CD4-positive, alpha-beta T cell treated with Interleukin-4 for 4 hours (primary cell): ENCODE results near the gene DOCK1.

Experiments used
- DNase-seq: peaks from one replicate; pipeline ENCODE4 v3.0.0-alpha.2; 2020

DOCK1 gene

DNA sequence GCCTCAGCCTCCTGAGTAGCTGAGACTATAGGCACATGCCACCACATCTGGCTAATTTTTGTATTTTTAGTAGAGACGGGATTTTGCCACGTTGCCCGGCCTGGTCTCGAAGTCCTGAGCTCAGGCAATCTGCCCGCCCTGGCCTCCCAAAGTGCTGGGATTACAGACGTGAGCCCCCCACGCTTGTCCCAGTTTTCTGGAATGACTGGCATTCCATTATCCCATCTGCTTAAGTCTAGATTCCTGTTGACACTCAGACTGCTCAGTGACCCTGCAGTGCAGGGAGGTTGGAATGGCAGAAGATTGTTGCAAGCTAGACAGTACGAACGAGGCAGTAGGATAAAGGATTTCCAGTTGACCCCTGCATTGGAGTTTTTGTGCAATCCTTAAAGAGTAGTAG lies 508.8 kb downstream of the DOCK1 start:
- DNase-seq, result no peak

DNA sequence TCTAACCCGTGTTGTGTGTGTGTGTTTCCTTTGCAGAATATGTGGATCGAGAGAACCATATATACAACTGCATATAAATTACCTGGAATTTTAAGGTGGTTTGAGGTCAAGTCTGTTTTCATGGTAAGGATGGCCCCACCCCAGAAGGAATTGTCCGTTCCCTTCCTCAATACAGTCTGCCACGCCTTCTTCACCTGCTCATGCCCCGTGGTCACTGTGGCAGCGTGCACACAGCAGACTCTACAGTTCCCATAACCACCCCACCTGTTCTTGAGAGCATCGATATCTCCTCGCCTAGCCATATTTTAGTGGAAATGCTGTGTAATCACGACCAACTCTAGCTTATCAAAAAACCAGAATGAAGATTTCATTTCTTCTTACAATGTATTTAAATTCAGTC lies 509.9 kb downstream of the DOCK1 start:
- DNase-seq, result no peak

DNA sequence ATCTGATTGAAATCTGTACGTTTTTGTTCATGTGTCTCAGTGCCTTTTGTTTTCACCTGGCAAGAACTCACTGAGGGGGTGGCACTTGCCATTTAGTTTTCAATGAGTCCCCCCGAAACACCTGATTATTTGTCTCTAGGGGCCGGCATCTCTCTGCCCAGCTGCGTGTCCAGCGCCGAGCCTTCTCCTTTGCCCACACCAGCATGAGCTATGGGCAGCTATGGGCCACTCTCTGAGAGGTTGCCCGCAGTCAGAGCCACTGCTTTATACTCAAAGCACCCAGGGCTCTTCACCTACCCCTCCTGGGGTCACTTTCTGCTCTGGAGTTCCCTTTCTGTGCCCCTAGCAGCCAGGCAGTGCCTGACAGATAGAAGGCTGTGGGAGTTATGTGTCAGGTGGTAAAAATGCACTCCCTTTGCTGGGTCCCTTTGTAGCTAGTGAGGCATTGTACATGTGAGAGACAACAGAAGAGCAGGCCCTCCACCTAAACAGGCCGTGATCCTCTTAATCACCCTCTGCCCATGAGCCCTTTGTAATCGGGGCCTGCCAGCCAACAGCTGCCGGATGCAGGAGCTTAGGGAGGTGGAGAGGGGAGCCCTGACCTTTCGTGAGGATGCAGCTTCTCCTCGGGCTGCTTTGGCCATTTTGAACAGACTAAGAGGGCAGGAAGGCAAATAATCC lies 510.8 kb downstream of the DOCK1 start:
- no peak for DNase-seq

DNA sequence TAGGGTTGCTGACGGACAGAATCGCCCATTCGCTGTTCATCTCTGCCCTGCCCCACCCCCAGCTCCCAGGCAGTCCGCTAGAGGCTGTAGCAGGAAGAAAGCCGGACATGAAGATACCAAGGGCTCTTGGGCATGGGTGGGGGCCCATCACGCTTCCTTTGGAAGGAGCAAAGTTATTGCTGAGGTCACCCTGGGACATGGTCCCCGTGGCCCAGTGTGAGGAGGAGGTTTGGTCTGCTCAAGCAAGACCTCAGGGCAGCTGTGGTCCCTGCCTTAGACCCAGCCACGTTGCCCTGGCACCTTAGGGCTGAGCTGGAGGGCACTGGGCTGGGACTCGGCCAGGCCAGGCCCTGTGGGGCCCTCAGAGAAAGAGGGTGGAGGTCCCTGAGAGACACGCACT lies 511.8 kb downstream of the DOCK1 start:
- no peak for DNase-seq

DNA sequence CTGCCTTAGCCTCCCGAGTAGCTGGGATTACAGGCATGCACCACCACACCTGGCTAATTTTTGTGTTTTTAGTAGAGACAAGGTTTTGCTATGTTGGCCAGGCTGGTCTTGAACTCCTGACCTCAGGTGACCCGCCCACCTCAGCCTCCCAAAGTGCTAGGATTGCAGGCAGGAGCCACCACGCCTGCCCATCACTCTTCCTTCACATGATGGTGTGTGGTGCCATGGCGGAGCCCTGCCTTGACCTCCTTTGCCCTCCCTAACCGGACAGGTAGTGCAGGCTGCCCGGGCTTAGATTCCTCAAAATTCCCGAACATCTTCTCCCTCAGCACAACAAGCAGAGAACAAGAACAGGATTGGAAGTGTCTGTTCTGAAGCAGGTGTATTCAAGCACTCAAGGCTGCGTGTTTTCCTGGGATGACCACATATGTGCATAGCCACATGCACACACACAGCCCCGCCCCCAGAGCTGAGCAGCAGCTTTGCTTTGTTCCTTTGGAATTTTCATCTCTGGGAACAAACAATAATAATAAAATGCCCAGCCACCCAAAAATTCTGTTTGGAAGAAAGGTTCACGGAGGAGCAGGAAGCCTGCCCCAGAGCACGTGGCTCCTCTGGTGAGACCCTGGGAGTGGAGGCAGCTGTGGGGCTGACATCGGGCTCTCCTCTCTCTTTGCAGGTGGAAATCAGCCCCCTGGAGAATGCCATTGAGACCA lies 512.6 kb downstream of the DOCK1 start:
- DNase-seq, result no peak

DNA sequence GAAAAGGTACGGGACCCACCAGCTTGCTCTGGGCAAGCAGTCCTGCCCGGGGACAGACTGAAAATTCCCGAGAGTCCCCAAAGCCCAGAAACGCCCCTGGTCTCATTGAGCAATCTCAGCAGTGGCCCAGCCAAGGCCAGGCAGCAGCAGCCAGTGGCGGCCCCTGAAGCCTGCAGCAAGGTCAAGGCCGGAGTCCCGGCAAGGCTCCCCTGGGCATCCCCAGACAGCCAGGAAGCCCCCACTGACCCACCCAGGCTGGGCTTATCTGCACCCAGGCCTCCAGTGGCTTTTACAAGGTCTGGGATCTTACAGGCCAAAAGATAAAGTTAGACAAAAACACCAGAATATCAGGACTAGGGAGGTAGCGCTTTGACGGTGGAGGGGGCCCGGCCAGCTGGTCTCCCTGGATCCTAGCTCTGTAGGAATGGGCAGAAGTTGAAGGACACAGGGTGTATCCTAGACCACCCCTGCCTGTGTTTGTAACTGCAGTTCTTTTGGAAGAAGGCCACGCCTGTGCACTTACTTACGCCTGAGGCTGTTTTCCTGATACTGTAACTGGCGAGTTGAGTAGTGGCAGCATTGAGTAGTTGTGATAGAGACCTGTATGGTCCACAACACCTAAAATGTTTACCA lies 513.4 kb downstream of the DOCK1 start:
- DNase-seq, result no peak

DNA sequence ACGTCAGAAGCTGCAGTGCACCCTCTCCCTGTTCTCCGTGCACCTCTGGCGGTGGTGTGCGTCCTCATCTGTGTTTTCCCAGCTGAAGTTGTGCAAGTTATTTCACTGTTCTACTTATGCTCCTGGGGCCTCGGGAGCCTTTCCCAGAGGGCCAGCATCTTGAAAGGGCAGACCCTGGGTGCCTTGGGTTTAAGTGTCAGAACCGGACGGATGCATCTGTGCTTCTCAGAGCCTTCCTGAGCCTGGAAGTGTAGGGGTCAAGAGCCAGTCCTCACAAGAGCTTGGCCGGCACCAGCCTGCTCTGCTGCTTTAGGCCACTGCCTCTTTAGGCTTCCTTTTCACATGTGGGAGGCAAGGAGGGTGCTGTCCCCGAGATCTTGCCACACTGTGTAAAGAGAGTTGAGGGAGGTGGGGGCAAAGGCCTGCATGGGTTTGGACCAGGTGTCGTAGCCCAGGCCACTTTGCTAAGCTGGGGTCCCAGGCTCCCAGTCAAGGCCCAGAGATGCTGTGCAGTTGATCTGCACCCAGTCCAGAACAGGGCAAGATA lies 515.0 kb downstream of the DOCK1 start:
- no peak for DNase-seq

DNA sequence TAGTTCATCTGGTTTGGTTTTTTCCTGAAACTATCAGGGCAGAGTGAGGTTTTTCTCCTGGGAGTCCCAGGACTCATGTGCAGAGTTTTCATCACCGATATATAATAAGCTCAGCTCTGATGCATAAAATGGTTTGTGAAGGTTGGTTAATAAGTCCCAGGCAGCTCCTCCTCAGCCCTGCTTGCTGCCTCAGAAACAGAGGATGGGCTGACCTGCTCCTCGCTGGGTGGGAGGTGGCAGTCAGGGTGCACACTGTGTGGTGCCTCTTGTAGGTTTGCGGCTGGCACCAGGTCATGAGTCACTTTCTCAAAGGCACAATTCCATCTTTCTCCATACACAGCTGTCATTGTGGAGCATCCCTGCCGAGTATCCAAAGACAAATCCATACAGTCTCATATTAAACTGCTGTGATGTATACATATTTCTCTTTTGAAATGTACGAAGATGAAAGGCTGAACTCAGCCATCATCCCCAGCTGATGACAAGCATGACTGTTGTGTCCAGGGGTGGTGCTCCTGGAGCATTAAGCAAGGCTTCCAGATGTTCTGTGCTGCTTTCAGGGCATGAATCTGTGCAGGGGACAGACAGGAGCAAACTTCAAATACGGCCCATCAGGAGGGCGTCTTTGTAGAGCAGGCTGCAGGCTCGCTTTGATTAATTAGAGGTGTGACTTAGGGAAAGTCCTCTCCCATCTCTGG lies 518.1 kb downstream of the DOCK1 start:
- no peak for DNase-seq

DNA sequence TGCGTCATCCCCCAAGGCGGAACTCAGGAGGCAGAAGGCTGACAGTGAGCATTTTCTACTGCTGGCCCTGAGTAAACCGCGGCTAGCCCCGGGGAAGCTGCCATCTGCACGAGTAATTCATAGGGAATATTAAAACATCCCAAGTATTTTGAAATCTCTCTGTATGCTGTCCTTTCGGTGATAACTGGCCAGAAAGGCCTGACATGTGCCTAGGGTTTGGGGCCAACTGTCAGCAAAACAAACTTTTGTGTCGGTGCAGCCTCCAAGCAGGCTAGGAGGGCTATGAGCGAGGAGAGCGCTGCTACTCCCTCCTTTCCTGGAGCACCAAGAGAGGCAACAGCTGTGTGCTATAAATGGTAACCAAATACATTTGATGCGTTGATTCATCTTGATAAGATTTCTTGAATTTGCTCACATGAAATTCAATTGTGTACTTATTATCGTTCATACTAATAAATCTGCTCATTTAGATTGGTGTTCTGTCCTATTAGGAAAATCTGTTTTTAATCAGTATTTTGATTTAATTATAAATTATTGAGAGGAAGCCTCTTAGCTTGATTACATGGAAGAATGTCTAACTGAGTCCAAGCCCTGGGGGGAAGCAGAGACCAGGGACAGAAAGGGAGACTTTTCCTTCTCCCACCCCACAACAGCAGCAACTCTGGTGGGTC lies 519.5 kb downstream of the DOCK1 start:
- no peak for DNase-seq

DNA sequence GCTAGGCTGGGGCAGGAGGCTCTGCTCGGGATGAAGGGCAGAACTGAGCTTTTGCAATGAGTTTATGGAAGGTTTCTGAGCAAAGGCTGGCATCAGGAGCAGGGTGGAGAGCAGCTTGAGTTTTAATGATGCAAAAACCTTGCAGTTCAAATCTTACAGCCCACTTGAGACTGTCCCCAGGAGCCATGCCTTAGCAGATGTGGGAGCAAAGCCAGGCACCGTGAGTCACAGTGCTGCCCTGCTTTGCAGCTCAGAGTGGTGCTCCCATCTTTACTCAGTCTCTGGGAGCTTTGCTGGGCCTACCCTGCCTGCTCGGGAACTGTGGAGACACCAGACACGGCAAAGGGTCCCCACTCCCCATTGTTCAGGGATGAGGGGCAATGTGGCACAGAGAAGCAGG lies 521.5 kb downstream of the DOCK1 start:
- no peak for DNase-seq

DNA sequence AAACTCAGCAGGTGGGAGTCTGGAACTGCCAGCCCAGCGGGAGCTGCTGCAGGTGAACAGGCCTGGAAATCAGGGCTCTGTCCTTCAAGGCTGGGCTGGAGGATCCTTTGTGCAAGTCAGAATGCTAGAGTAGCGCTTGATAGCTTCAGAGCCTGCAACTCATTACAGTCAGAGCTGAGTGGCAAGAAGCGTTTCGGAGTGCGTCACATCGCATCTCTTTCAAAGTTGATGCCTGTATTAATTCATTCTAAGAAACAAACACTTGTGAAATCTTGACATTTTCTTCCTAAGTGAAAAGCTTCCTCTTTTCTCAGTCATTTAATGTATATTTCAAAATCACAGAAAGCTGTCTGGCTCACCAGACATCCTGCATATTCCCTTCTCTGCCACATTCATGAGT lies 522.7 kb downstream of the DOCK1 start:
- no peak for DNase-seq

DNA sequence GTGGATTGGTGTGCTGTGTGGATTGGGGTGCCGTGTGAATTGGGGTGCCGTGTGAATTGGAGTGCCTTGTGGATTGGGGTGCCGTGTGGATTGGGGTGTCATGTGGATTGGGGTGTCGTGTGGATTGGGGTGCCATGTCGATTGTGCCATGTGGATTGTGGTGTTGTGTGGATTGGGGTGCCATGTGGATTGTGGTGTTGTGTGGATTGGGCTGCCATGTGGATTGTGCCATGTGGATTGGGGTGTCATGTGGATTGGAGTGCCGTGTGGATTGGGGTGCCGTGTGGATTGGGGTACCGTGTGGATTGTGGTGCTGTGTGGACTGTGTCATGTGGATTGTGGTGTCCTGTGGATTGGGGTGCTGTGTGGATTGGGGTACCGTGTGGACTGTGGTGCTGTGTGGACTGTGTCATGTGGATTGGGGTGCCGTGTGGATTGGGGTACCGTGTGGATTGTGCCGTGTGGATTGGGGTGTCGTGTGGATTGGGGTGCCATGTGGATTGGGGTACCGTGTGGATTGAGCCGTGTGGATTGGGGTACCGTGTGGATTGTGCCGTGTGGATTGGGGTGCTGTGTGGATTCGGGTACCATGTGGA lies 523.3 kb downstream of the DOCK1 start:
- no peak for DNase-seq

DNA sequence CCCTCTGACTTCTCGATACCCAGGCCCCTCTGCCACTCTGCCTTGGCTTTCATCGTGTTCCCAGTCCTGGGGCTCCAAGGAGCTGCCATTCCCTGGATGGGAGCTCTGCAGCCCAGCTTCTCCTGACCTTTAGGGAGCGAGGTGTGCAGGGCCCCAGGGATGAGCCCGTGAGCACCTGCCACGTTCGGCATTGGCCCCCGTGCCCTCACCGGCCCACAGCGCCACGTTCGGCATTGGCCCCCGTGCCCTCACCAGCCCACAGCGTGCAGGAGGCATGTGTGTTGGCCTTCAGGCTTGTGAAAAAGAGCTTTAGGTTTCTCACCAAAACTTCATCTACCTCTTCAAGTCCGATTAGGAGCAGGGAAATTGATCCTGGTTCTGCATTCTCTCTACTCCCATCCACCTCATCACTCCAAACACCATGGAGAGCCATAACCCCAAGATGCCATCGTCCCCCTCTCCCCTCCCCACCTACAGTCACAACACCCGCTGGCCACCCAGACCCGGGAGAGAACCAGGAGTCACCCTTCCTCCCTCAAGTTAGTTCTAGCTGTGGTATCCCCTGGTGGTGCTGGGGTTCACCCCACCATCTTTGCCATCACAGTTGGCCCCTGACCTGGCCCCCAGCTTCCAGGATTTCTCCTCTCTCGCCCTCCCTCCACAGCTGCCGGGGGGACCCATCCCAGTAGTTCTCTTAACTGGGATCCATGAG lies 524.5 kb downstream of the DOCK1 start:
- DNase-seq, result no peak

DNA sequence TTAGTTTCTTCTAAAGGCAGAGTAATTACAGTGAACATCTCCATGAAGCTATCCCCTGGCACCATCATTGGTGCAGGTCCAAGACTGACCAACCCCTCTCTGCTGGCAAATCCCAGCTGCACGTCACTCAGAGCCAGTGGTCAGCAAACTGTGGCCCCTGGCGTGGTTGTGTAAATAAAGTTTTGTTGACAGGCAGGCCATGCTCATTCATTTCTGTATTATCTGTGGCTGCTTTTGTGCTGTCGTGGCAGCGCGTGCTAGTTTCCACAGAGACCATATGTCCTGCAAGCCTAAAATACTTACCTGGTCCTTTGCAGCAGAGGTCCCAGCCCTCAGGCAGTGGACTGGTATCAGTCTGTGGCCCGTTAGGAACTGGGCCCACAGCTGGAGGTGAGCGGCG lies 526.3 kb downstream of the DOCK1 start:
- DNase-seq, result no peak

DNA sequence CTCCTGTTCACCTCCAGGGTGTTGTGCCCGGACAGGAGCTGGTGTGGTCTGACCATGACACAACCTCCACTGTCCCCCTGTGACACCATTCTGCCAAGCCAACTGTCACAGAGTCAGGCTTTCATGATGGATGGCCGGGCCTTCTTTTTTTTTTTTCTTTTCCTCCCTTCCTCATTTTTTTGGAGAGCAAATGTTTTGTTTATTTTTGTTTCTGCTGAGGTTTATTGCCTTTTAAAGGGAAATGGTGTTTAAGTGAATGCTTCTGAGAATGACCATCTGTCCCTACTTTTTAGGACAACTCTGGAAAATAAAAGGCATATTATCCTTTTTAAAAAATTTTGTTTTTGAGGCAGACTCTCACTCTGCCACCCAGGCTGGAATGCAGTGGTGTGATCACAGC lies 528.8 kb downstream of the DOCK1 start:
- no peak for DNase-seq

DNA sequence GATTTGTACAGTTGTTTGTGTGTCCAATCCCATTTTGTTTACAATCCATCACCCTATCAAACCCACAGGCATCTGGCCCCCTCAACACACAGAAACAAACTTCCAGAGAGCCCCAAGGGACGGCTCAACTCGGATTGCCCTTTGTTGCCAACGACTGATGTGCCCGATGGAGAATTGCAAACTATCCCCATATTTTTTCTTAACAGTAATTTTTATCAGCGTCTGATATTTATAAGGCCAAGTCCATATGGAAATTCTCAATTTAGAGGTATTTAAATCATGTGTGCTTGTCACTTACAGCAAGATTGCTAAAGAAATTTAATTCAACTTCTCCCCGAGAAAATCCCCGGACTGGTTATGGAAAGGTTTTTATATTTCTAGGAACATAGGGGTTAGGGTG lies 530.0 kb downstream of the DOCK1 start:
- DNase-seq, result no peak

DNA sequence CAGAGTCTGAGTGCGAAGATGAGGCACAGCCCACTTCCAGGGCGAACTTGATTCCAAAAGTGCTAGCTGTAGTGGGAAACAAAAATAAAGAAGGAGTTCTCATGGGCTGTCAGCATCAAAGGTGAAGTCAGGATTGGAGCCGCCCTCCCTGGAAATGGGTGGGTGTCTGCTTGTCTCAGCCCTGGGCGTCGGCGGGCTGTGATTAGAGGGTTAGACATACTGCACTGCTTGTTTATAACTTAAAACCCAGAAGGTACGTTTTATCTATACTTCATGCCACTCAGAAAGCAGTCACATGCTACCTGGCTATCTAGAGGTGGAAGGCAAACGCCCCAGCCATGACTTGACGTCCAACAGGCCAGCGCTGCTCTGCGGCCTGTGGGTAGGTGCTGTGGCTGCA lies 535.1 kb downstream of the DOCK1 start:
- DNase-seq, result no peak

DNA sequence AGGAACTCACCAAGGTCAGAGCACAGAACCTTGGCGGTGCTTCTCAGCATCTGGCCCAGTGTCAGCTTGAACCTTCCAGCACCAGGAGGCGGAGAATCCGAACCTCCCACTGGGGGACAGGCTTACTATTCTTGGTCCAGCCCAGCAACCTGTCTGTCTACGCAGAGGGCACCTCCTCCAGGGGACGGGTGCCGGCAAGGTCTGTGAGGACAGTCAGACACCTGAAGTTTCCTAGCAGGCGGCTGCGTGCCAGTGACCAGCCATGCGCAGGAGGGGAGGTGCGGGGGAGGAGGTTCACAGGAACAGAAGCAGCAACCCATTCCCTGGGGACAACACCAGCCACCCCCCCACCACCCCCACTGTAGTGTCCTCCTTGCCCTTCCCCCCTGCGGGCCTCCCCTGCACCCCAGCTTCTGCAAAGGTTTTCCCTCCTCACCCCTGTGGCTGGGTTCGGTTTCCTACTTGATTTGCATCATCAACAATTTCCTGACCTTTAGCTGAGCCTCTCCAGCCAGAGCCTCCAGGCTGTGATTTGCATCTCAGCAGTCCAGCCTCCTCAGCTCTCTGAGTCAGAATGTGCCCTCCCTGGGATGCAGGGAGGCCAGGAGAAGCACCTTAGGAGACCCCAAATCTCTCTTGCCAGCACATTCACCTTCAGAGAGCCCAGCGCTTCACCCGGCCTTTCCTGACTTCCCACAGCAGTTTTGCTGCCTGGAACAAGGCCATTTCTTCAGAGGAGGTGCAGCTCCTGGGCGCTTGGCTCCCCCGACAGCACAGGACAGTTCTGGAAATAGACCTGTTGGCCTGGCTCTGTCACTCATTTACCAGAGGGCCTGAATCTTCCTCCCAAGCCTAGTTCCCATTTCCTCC lies 536.4 kb downstream of the DOCK1 start:
- DNase-seq, result no peak

DNA sequence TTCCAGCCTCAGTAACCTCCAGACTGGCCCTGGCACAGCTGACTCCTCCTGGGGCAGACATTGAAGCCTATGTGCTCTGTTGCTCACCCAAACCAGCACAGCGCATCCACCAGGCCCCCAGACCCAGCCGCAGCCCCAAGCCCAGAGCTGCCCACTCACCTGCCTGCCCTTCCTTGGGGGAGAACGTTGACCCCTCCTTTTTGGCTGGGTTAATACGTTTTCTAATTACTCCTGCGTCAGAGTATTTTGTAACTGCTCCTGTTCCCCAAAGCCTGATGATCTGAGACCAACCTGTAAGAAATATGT lies 536.9 kb downstream of the DOCK1 start:
- DNase-seq, result no peak

DNA sequence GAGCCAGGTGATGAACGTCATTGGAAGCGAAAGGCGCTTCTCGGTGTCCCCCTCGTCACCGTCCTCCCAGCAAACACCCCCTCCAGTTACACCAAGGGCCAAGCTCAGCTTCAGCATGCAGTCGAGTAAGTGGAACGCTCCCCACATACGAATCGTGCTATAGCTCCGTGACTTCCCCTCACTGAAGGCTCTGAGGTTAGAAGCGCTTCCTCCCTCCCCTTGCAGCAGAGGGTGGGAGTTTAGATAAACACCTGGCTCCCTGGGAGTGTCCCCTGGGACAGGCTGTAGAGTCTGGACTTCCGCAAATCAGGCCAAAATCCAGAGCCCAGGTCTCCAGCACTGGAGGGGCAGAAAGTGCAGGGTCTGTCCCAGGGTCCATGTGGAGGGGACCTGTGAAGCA lies 538.9 kb downstream of the DOCK1 start:
- no peak for DNase-seq

DNA sequence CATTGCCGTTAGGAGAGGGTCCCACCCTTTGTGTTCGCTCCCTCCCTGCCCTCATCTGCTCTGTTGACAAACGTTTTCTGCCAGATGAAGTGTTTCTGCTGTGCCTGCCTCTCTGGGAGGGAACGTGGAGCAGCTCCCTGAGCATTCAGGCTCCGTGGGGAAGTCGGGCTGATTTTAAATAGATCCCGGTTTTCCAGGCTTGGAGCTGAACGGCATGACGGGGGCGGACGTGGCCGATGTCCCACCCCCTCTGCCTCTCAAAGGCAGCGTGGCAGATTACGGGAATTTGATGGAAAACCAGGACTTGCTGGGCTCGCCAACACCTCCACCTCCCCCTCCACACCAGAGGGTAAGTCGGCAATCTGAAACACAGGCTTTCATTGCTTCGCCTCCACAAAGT lies 542.0 kb downstream of the DOCK1 start:
- DNase-seq, result no peak
